ES-I3 (cell line): Measurements from ENCODE around the gene NEDD8.

ENCODE experiments used
- H3K36me3 ChIP-seq: 2 replicates; pipeline ENCODE4 v1.6.1; 2013; ENCODE audit warnings: mild to moderate bottlenecking, low read length, control low read depth, moderate library complexity; ENCODE audit not compliant: insufficient read depth
- H3K4me1 ChIP-seq: 2 replicates; pipeline ENCODE4 v1.6.1; 2013; ENCODE audit warnings: mild to moderate bottlenecking, control low read depth, low read length; ENCODE audit not compliant: insufficient read depth
- H3K9ac ChIP-seq: 2 replicates; pipeline ENCODE4 v1.6.1; 2013; ENCODE audit warnings: low read depth, mild to moderate bottlenecking, low read length, moderate library complexity
- H3K9me3 ChIP-seq: 2 replicates; pipeline ENCODE4 v1.6.1; 2013; ENCODE audit warnings: mild to moderate bottlenecking, low read length, moderate library complexity; ENCODE audit not compliant: control insufficient read depth, insufficient read depth

Gene NEDD8

GRCh38 chr14:24167469-24168114, 64.6 kb downstream of the NEDD8 start:
- Histone ChIP-seq H3K9me3 (no peaks in the 10 kb centered on the region), H3K4me1 (no peaks in the 10 kb centered on the region), H3K36me3 (no peaks in the 10 kb centered on the region; the same call in none of the 2 replicates), H3K9ac (no peak overlapping the region)
